H1 (cell line): Measurements from ENCODE around the gene SRP9. TPM values are rescaled to one million over a fixed set of nuclear protein-coding genes. Genes with fewer than 3 reads are reported as not detected.
"Not testable (repeated sequence)": the region's sequence is repeated elsewhere in the genome, so short reads cannot be mapped to it uniquely, and the experiment has no call there.

Experiments
- CTCF ChIA-PET: fragments of 300-600 bp; sonication (Branson Sonifier 250); formaldehyde crosslinking; loops from one replicate; lab custom pipeline; 2021; ENCODE audit not compliant: partially characterized antibody; lab: Charles Lee
- POLR2A ChIA-PET: fragments of 300-600 bp; sonication (Branson Sonifier 250); formaldehyde crosslinking; loops from one replicate; lab custom pipeline; 2021; ENCODE audit warnings: inconsistent platforms; ENCODE audit not compliant: partially characterized antibody; lab: Charles Lee
- DNase-seq, 2 experiments: peaks; one replicate each; pipeline versions ENCODE4 v3.0.0 to v3.0.0-alpha.2; 2010 to 2022; ENCODE audit warnings: low spot score in 2 of 2, low read depth in 1 of 2, mixed read lengths in 1 of 2
- FAIRE-seq: peaks from 2 replicates; lab custom pipeline; 2011; peaks lifted over from hg19 to GRCh38; lab: Jason Lieb, UNC
- H2AFZ ChIP-seq: 2 replicates; pipeline ENCODE4 v1.8.1; 2012; ENCODE audit warnings: low read length, inconsistent platforms
- H2AK5ac ChIP-seq: 2 replicates; pipeline ENCODE4 v1.6.1; 2013; ENCODE audit warnings: low read depth, low read length
- H2BK120ac ChIP-seq: replicated peaks from 2 replicates; pipeline ENCODE3; 2013; ENCODE audit warnings: low read depth, low read length, inconsistent platforms
- H2BK12ac ChIP-seq: 2 replicates; pipeline ENCODE4 v1.6.1; 2013; ENCODE audit warnings: low read depth, low read length
- H2BK15ac ChIP-seq: 2 replicates; pipeline ENCODE4 v1.6.1; 2013; ENCODE audit warnings: low read length
- H2BK20ac ChIP-seq: 2 replicates; pipeline ENCODE4 v1.6.1; 2013; ENCODE audit warnings: low read length
- H2BK5ac ChIP-seq: 2 replicates; pipeline ENCODE4 v1.6.1; 2013; ENCODE audit warnings: low read depth, low read length
- H3K14ac ChIP-seq: 2 replicates; pipeline ENCODE4 v1.6.1; 2013; ENCODE audit warnings: inconsistent platforms; ENCODE audit not compliant: insufficient read length
- H3K18ac ChIP-seq: 2 replicates; pipeline ENCODE4 v1.6.1; 2013; ENCODE audit warnings: low read length; ENCODE audit errors: extremely low read depth
- H3K23ac ChIP-seq: 2 replicates; pipeline ENCODE4 v1.6.1; 2013; ENCODE audit warnings: inconsistent platforms; ENCODE audit not compliant: insufficient read length
- H3K23me2 ChIP-seq: 2 replicates; pipeline ENCODE4 v1.6.1; 2013; ENCODE audit warnings: low read depth, low read length
- H3K27ac ChIP-seq: 2 replicates; pipeline ENCODE4 v1.6.1; 2011; ENCODE audit warnings: low read depth, low read length, inconsistent platforms
- H3K27me3 ChIP-seq, 4 experiments: replicated peaks in 1 of 4; 1 replicate in 1 of 4; 2 replicates in 3 of 4; pipeline versions ENCODE4 v1.6.1 to v1.8.1; 2011 to 2013; ENCODE audit warnings: low read length in 3 of 4, mild to moderate bottlenecking in 3 of 4, inconsistent platforms in 2 of 4, mixed read lengths in 2 of 4, moderate library complexity in 1 of 4; ENCODE audit not compliant: control insufficient read depth in 3 of 4, insufficient read depth in 3 of 4; ENCODE audit errors: extremely low read depth in 1 of 4
- H3K36me3 ChIP-seq, 4 experiments: 2 replicates each; pipeline versions ENCODE4 v1.6.1 to v1.8.1; 2011 to 2013; ENCODE audit warnings: mild to moderate bottlenecking in 4 of 4, low read length in 3 of 4, moderate library complexity in 2 of 4, control low read depth in 1 of 4, inconsistent platforms in 1 of 4; ENCODE audit not compliant: insufficient read depth in 4 of 4, control insufficient read depth in 2 of 4
- H3K4ac ChIP-seq: replicated peaks from 2 replicates; pipeline ENCODE3; 2013; ENCODE audit warnings: low read length, low read depth, mixed read lengths, inconsistent platforms; ENCODE audit not compliant: insufficient read length
- H3K4me1 ChIP-seq, 4 experiments: replicated peaks in 1 of 4; 1 replicate in 1 of 4; 2 replicates in 3 of 4; pipeline versions ENCODE4 v1.6.1 to v1.8.1; 2011 to 2013; ENCODE audit warnings: low read length in 3 of 4, inconsistent platforms in 2 of 4, mixed read lengths in 1 of 4; ENCODE audit not compliant: insufficient read depth in 4 of 4, control insufficient read depth in 3 of 4
- H3K4me2 ChIP-seq, 2 experiments: 2 replicates each; pipeline versions ENCODE4 v1.6.1 to v1.8.1; 2011 to 2013; ENCODE audit warnings: low read depth in 2 of 2, low read length in 2 of 2, control low read depth in 1 of 2, inconsistent platforms in 1 of 2, mild to moderate bottlenecking in 1 of 2; ENCODE audit not compliant: insufficient read depth in 1 of 2
- H3K4me3 ChIP-seq, 4 experiments: fragments of 200-600, 300-600 bp in 1 of 4; sonication (generic), shearing (Covaris generic), sonication (Bioruptor Twin) in 1 of 4; 2 replicates each; pipeline versions ENCODE4 v1.5.1 to v1.8.1; 2011 to 2016; ENCODE audit warnings: low read length in 4 of 4, low read depth in 3 of 4, control low read depth in 2 of 4, inconsistent platforms in 2 of 4, mild to moderate bottlenecking in 2 of 4, mixed read lengths in 1 of 4, moderate library complexity in 1 of 4; ENCODE audit not compliant: insufficient read depth in 2 of 4; ENCODE audit errors: extremely low read depth in 1 of 4
- H3K56ac ChIP-seq: replicated peaks from 2 replicates; pipeline ENCODE3; 2013; ENCODE audit warnings: low read depth, mild to moderate bottlenecking, mixed read lengths, low read length, inconsistent platforms; ENCODE audit not compliant: insufficient read length
- H3K79me1 ChIP-seq: 2 replicates; pipeline ENCODE4 v1.6.1; 2013; ENCODE audit warnings: low read depth, low read length, control low read depth
- H3K79me2 ChIP-seq, 2 experiments: 2 replicates each; pipeline versions ENCODE4 v1.6.1 to v1.8.1; 2012 to 2013; ENCODE audit warnings: low read length in 2 of 2, mild to moderate bottlenecking in 2 of 2, inconsistent platforms in 1 of 2; ENCODE audit not compliant: insufficient read depth in 2 of 2, control insufficient read depth in 1 of 2
- H3K9ac ChIP-seq, 4 experiments: replicated peaks in 1 of 4; 1 replicate in 1 of 4; 2 replicates in 3 of 4; pipeline versions ENCODE4 v1.6.1 to v1.8.1; 2011 to 2013; ENCODE audit warnings: low read depth in 3 of 4, low read length in 3 of 4, control low read depth in 2 of 4, mild to moderate bottlenecking in 2 of 4, moderate library complexity in 2 of 4, inconsistent platforms in 1 of 4; ENCODE audit errors: extremely low read depth in 1 of 4
- H3K9me3 ChIP-seq, 2 experiments: 2 replicates each; pipeline versions ENCODE4 v1.6.1 to v1.8.1; 2012 to 2013; ENCODE audit warnings: mild to moderate bottlenecking in 2 of 2, moderate library complexity in 2 of 2, control low read depth in 1 of 2, inconsistent platforms in 1 of 2, low read depth in 1 of 2, low read length in 1 of 2, mixed read lengths in 1 of 2; ENCODE audit not compliant: insufficient read depth in 2 of 2
- H4K20me1 ChIP-seq, 2 experiments: replicated peaks in 1 of 2; 2 replicates each; pipeline versions ENCODE3 to v1.8.1; 2011 to 2013; ENCODE audit warnings: inconsistent platforms in 2 of 2, low read length in 2 of 2, mild to moderate bottlenecking in 1 of 2; ENCODE audit not compliant: insufficient read depth in 2 of 2, control insufficient read depth in 1 of 2
- H4K5ac ChIP-seq: 2 replicates; pipeline ENCODE4 v1.6.1; 2013; ENCODE audit warnings: low read length, low read depth, mixed read lengths, inconsistent platforms; ENCODE audit not compliant: insufficient read length
- H4K8ac ChIP-seq: 2 replicates; pipeline ENCODE4 v1.8.0; 2013; ENCODE audit warnings: mild to moderate bottlenecking, moderate library complexity, low read length, inconsistent platforms; ENCODE audit not compliant: insufficient read depth; ENCODE audit errors: extremely low read depth
- H4K91ac ChIP-seq: replicated peaks from 2 replicates; pipeline ENCODE3; 2013; ENCODE audit warnings: low read length, mixed read lengths, inconsistent platforms; ENCODE audit not compliant: insufficient read length
- EP300 ChIP-seq, 2 experiments: IDR thresholded peaks; 1 replicate in 1 of 2; 2 replicates in 1 of 2; pipeline ENCODE4 v1.6.1; 2011 to 2012; ENCODE audit warnings: low read depth in 2 of 2, low read length in 2 of 2, mild to moderate bottlenecking in 2 of 2, borderline replicate concordance in 1 of 2, inconsistent platforms in 1 of 2, moderate library complexity in 1 of 2
- WGBS, 2 experiments: shearing (Covaris generic) in 1 of 2; methylation state at CpG; one replicate each; pipeline versions ENCODE4 v1.1.6 to v1.1.7; 2013 to 2015; ENCODE audit warnings: low lambda C conversion rate in 2 of 2, mixed read lengths in 2 of 2, inconsistent platforms in 1 of 2, low coverage in 1 of 2, missing lambda C conversion rate in 1 of 2; ENCODE audit not compliant: insufficient replicate concordance in 2 of 2, insufficient coverage in 1 of 2, insufficient read length in 1 of 2; ENCODE audit errors: extremely low coverage in 1 of 2, missing lambda C conversion rate in 1 of 2; 5-methylcytosine and 5-hydroxymethylcytosine counted together
- polyA plus RNA-seq, 7 experiments: library from polyadenylated mRNA; depleted of rRNA in 3 of 7; stranded (reverse) in 5 of 7; unstranded in 2 of 7; fragments of >200 nt in 5 of 7; fragments of 200-250 nt in 2 of 7; gene quantifications; 1 replicate in 5 of 7; 2 replicates in 1 of 7; 4 replicates in 1 of 7; pipeline versions ENCODE4 v1.2.1 to v1.2.3, GENCODE V29; 2011 to 2013; ENCODE audit warnings: missing spikeins in 2 of 7, mixed read lengths in 2 of 7
- total RNA-seq: library from RNA; stranded (reverse); fragmentation: NEBNext Ultra II Directional; extraction: Animal tissue kit (Norgen Biotek cat#: 25700); gene quantifications from 2 replicates; pipeline ENCODE4 v1.2.1, GENCODE V29; 2021

Gene SRP9
- total and polyA plus RNA-seq, 2 of the 8 experiments (the other 6 are each of a cell fraction or from before 2014, with no cell fraction given): 446 to 572 TPM

DNA sequence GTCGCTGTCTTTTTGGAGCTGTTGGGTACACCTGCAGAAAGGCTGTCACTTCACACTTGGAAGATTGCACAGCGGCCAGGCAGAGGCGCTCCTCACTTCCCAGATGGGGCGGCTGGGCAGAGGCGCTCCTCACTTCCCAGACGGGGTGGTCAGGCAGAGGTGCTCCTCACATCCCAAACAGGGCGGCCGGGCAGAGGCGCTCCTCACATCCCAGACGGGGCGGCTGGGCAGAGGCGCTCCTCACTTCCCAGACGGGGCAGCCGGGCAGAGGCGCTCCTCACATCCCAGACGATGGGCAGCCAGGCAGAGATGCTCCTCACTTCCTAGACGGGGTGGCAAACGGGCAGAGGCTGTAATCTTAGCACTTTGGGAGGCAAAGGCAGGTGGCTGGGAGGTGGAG is 18.5 kb downstream of the SRP9 start:
- H3K56ac ChIP-seq, H2AK5ac ChIP-seq, H3K23ac ChIP-seq, H3K79me1 ChIP-seq, H3K9ac ChIP-seq, H3K14ac ChIP-seq, H2BK20ac ChIP-seq, DNase-seq, H4K91ac ChIP-seq, H3K27me3 ChIP-seq, H3K4me2 ChIP-seq, H3K4me1 ChIP-seq, H3K4ac ChIP-seq, H4K8ac ChIP-seq, CTCF ChIA-PET, H3K79me2 ChIP-seq, H2BK12ac ChIP-seq, H3K27ac ChIP-seq, H2BK120ac ChIP-seq, H2AFZ ChIP-seq, H3K4me3 ChIP-seq, H4K5ac ChIP-seq, H2BK15ac ChIP-seq, H4K20me1 ChIP-seq, H3K18ac ChIP-seq, FAIRE-seq, H2BK5ac ChIP-seq, H3K23me2 ChIP-seq: not testable (repeated sequence)
- WGBS, 2 experiments: 98% methylated on average over 11 of the region's 18 CpGs; no CpG with 5 or more reads in 1 of the 2 experiments
- Histone ChIP-seq H3K9me3 (peaks cover 9 to 26% of the 10 kb centered on the region in 2 experiments), H3K36me3 (peaks cover 0 to 33% (median 8%) of the 10 kb centered on the region in 4 experiments; a peak in 5 of 8 replicates)
- POLR2A ChIA-PET: interaction anchor here (0.6 kb wide), 1 partner anchor 14 kb away, joined by 3 read pairs; the partner anchor contains the start of gene EPHX1
- TF ChIP-seq EP300 (IDR thresholded peaks at IDR 0.05; ENCODE audit: borderline replicate concordance in 1 of 2, low read depth in 2 of 2, low read length in 2 of 2): peak in 1 of 2 experiments; percentile 57; a peak in 1 of 3 replicates
